NCI-H510A (cell line): ENCODE data around the gene PTPRCAP.

Experiments
- DNase-seq: peaks from one replicate; lab custom pipeline; 2025; lab: John Stamatoyannopoulos, UW

The PTPRCAP gene

DNA sequence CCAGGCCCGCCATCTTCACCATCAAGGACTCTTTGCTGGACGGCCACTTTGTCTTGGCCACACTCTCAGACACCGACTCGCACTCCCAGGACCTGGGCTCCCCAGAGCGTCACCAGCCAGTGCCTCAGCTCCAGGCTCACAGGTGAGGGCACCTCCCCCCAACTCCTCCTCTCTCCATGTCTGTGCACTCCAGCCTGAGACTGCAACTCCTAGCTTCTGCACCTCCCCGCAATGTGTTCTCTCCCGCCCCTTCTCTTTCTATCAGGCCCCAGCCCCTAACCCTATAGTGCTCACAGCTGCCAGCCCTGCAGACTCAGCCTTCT lies 41.3 kb downstream of the PTPRCAP start:
- DNase-seq, result no peak

DNA sequence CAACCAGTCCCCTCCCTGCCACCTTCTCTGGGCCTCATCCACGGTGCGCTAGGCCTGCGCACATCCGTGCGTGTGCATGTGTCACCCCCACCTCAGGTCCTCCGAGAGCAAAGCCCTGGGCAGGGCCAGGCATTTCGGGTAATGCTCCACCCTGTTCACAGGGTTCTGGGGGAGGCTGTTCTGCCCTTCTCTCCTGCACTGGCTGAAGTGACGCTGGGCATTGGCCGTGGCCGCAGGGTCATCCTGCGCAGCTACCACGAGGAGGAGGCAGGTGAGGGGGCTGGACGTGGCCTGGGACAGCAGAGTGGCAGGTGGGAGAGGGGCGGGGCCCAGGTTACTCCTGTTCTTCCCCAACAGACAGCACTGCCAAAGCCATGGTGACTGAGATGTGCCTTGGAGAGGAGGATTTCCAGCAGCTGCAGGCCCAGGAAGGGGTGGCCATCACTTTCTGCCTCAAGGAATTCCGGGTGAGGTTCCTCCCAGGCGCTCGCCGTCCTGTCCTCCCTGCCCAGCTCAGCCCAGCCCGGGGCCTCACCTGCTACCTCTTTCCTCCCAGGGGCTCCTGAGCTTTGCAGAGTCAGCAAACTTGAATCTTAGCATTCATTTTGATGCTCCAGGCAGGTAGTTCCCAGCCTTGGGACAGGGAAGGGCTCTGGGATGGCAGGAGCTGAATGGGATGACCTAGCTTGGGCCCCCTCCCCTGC lies 41.8 kb downstream of the PTPRCAP start:
- no peak for DNase-seq

DNA sequence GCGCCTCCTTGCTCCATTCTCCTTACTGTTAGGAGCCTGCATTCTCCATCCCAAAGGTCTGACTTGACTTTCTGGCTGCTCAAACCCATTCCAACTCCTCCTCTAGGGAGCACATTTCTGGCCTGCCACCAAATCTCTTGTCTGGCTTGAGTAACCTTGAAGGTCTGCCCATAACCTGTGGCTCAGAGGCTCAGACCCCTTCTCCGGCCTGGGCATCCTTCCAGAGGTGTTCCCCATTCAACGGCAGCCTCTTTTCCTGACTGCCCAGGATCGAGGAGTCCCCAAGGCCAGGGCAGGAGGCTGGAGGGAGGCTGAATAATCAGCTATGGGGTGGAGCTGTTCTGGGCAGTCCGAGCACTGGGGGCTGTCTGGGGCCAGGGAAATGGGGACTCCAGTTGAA lies 43.5 kb downstream of the PTPRCAP start:
- no peak for DNase-seq

DNA sequence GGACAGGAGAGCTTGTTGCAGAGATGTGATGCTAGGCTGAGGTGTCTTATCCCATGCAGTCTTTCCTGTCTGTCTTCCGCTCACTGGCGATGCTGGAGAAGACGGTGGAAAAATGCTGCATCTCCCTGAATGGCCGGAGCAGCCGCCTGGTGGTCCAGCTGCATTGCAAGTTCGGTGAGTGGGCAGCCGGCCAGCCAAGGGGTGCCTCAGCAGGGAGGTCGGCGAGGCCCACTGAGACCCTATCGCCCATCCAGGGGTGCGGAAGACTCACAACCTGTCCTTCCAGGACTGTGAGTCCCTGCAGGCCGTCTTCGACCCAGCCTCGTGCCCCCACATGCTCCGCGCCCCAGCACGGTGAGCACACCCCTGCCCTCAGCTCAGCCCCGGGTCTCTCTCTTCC lies 44.0 kb downstream of the PTPRCAP start:
- no peak for DNase-seq

DNA sequence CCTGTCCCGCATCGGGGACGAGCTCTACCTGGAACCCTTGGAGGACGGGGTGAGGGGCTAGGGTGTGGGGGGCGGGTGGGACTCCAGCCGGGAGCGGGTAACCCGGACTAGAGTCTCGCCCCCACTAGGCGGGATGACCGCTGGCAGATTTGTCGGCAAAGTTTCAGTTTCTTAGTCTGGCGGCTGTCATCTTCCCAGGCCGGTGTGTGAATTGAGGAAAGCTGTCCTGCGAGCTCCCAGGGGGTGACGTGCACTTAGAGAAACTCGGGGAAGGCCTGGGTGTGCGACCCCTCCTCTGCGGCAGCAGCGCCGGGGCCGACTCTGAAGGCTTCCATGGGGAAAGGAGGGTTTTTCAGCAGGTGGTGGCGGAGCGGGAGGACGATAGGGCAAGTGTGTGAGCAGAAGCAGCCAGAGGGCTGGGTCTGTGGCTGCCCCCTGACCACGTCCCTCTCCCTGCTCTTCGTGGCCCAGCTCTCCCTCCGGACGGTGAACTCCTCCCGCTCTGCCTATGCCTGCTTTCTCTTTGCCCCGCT lies 45.2 kb downstream of the PTPRCAP start:
- no peak for DNase-seq

DNA sequence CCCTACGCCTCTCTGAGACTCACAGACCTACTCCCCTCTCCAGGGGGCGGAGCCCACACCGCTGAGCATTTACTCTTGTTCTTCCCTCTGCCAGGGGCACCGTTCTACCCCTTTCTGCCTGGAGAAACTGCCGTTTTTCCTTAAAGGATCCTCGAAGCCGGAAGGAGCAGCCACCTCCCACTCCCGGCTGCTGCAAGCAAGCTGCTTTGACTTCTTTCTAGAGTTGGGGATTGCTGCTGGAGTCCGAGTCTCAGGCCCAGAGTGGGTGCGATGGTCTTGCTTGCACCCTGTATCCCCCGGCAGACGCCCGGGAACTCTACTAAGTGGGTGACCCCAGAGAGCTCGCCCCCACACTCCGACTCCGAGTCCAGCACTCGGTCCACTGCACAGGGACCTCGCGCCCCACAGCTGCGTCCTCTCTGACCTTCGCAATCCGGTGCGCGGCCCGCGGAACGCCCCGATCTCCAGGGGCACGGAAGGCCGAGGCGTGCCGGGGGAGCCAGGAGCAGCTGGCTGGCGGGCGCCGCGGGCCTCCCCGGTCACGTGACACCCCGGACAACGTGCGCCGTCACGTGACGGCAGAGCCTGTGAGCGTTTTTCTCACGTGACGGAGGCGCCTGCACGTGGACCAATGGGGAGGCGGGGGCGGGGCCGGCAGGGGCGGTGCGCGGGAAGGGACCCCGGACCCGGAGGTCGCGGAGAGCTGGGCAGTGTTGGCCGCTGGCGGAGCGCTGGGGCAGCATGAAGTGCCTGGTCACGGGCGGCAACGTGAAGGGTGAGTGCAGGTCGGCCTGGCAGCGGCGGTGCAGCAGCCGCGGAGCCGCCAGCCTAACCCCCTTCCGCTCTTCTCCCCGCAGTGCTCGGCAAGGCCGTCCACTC lies 45.9 kb downstream of the PTPRCAP start, which contains the start of gene RAD9A:
TSS of gene RAD9A (plus strand) at position 683 of the 879 bp plus-strand sequence. CDS start at position 742, 59 bp downstream.
- peak; percentile 98 for DNase-seq

DNA sequence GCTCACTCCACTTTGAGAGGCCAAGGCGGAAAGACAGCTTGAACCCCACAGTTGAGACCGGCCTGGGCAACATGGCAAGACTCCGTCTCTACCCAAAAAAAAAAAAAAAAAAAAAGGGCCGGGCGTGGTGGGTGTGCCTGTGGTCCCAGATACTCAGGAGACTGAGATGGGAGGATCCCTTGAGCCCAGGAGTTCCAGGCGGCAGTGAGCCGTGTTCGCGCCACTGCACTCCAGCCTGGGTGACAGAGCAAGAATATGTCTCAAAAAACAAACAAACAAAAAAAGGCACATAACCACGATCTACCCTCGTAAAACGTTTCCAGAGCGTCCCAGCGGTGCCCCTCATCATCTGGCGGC lies 46.6 kb downstream of the PTPRCAP start:
- no peak for DNase-seq

DNA sequence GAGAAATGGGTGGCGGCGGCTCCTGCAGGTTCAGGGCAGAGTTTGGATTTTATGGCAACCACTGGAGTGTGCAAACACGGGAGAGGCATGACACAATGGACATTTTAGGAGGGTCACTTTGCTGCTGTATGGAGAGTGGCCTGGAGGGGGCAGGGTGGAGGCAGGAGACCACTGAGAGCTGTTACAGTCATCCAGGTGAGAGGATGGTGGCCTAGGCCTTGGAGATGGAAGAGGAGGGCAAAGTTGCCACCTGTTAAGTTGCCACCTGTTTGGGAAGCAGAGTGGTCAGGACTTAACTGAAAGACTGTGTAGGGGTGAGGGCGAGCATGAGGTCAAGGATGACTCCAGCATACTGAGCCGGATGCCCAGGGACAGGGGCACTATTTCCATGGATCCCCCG lies 48.0 kb downstream of the PTPRCAP start:
- DNase-seq, result no peak

DNA sequence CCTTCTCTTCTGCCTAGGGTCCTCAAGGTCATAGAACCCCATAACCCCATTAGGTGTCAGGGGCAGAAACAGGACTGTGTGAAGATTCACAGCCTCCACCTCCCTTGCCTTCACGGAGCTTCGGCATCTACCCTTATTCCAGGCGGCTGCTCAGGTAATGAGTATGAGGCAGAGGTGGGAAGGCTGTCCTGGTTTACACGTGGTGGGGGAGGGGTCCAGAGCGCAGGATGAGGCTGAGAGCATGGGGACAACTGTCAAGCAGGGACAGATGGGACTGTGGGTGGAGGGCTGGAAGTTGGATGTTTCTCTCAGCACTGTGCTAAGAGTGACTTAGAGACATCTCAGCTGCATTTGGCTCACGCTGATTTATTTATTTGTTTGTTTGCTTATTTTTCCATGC lies 50.0 kb downstream of the PTPRCAP start:
- no peak for DNase-seq

DNA sequence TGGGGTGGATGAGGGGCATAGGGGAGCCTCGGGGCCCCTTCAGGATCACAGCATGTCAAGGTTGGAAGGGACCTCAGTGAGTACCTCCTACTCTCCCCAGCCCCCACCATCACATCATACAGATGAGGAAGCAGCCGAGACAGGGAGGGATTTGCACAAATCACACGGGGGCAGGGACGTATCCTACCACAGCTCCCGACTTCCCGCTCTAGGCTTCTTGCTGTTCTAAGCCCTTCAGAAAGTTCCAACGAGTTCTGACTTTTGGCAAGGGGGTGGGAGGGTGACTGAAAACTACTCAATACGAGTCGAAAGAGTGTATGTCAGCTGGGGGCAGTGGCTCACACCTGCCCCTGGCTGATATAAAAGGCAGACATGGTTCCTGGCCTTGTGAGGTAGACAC lies 50.4 kb downstream of the PTPRCAP start:
- no peak for DNase-seq
